ENCODE data around the gene SPTAN1. TPM values are rescaled to one million over a fixed set of nuclear protein-coding genes. Genes with fewer than 3 reads are reported as not detected.

Gene SPTAN1
- total RNA-seq, 4 donors from 2014 or later: 234 to 464 (median 328) TPM

DNA sequence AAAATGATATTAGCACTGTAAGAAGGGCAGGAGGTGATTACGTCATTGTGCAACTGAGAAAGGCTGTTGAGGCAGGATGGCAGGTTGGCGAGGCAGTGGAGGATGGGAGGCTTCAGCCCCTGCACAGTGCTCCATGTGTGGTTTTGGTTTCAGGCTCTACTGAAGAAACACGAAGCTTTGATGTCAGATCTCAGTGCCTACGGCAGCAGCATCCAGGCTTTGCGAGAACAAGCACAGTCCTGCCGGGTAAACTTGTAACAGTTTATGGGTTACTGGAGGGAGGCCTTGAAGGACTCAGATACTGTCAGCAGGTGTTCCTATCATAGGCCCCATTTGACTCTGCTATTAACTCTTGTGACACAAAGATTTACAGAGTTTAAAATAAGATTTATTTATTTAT lies 35.1 kb downstream of the SPTAN1 start:
- in situ Hi-C loops (cut with MboI; ENCODE audit: low pct_ligation_motif_present in 1 of 4, low pct_unique_long_range_greater_than_20kb in 1 of 4, low sequenced_read_pairs in 3 of 4): no loop called here
- TF ChIP-seq POLR2AphosphoS5 (IDR thresholded peaks at IDR 0.05) (no peak), POLR2A (IDR thresholded peaks at IDR 0.05) (no peak), EP300 (IDR thresholded peaks at IDR 0.05; ENCODE audit: low read depth) (no peak)
- TF ChIP-seq, protein P1, sequence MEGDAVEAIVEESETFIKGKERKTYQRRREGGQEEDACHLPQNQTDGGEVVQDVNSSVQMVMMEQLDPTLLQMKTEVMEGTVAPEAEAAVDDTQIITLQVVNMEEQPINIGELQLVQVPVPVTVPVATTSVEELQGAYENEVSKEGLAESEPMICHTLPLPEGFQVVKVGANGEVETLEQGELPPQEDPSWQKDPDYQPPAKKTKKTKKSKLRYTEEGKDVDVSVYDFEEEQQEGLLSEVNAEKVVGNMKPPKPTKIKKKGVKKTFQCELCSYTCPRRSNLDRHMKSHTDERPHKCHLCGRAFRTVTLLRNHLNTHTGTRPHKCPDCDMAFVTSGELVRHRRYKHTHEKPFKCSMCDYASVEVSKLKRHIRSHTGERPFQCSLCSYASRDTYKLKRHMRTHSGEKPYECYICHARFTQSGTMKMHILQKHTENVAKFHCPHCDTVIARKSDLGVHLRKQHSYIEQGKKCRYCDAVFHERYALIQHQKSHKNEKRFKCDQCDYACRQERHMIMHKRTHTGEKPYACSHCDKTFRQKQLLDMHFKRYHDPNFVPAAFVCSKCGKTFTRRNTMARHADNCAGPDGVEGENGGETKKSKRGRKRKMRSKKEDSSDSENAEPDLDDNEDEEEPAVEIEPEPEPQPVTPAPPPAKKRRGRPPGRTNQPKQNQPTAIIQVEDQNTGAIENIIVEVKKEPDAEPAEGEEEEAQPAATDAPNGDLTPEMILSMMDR (IDR thresholded peaks at IDR 0.05): no peak
- intact Hi-C loops (cut with DNase I; ENCODE audit: low total_unique reads): no loop called here
- Histone ChIP-seq H3K36me3 (peaks cover 2 to 78% (median 41%) of the 10 kb centered on the region in 4 donors), H3K9me3 (no peaks in the 10 kb centered on the region), H3K27ac (no peak overlapping the region), H3K27me3 (no peaks in the 10 kb centered on the region), H3K4me3 (no peak overlapping the region), H3K4me1 (no peaks in the 10 kb centered on the region)
- 54% methylated on average over 6 of the region's 6 CpGs; no CpG with 5 or more reads in 1 of the 2 donors for WGBS, 2 donors (ENCODE audit: low coverage in 1 of 2)
- no peak for DNase-seq

DNA sequence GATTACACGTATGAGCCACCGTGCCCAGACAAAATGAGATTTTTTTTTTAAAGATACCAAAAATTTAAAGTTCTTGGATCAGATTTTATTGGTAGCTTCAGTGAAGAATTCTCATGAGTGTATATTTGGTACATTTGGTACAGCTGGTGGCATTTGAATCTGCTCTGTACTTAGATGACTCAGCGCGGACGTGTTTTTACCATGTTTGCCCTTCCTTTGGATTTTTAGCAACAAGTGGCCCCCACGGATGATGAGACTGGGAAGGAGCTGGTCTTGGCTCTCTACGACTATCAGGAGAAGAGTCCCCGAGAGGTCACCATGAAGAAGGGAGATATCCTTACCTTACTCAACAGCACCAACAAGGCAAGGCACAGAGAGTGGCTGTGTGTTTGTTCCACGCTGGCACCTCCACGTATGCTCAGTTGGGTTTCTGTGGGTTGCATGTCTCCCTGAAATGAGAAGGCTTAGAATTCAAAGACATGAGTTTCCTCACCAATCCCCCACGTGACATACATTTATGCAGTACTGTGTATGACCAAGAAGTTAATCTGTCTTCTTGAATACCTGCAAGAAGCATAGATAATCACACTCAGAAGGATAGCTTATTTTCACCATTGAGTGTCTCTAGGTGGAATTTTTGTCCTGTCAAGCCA lies 36.3 kb downstream of the SPTAN1 start:
- intact Hi-C loops (cut with DNase I; ENCODE audit: low total_unique reads) (no loop called here), in situ Hi-C loops (cut with MboI; ENCODE audit: low pct_ligation_motif_present in 1 of 4, low pct_unique_long_range_greater_than_20kb in 1 of 4, low sequenced_read_pairs in 3 of 4) (no loop called here)
- H3K36me3 ChIP-seq: peaks cover 0 to 77% (median 40%) of the 10 kb centered on the region in 4 donors
- H3K9me3 ChIP-seq: no peaks in the 10 kb centered on the region
- H3K27me3 ChIP-seq: no peaks in the 10 kb centered on the region
- 86 to 94% methylated on average over 5 to 11 of the region's 11 CpGs for WGBS, 2 donors (ENCODE audit: low coverage in 1 of 2)
- H3K4me1 ChIP-seq: no peaks in the 10 kb centered on the region
- DNase-seq: no peak
- TF ChIP-seq POLR2A (IDR thresholded peaks at IDR 0.05) (no peak), EP300 (IDR thresholded peaks at IDR 0.05; ENCODE audit: low read depth) (no peak), POLR2AphosphoS5 (IDR thresholded peaks at IDR 0.05) (no peak)
- TF ChIP-seq, protein P1 (IDR thresholded peaks at IDR 0.05): no peak
- H3K27ac ChIP-seq: no peak overlapping the region
- H3K4me3 ChIP-seq: no peak overlapping the region

DNA sequence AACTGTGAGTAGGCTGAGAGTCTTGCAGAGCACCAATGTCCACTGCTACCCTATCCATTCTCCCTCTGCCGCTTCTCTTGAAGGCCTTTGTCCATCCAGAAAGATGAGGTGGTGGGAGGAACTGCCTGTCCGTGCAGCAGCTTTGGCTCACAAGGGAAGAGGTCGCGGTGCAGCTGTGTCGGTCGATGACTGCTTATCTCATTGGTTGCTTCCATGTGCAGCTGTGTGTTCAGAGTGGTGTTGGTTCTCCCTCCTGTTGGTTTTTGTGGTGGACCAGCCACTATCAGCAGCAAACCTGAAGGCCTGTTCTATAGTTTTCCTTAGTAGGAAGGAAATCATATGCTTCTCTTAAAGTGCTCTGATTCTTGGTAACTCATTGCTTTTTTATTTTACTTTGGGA lies 40.7 kb downstream of the SPTAN1 start:
- 86% methylated on average over 6 of the region's 6 CpGs; no CpG with 5 or more reads in 1 of the 2 donors for WGBS, 2 donors (ENCODE audit: low coverage in 1 of 2)
- Histone ChIP-seq H3K4me1 (no peaks in the 10 kb centered on the region), H3K27me3 (no peaks in the 10 kb centered on the region), H3K4me3 (no peak overlapping the region), H3K9me3 (no peaks in the 10 kb centered on the region), H3K27ac (no peak overlapping the region), H3K36me3 (peaks cover 0 to 82% (median 34%) of the 10 kb centered on the region in 4 donors)
- intact Hi-C loops (cut with DNase I; ENCODE audit: low total_unique reads): loop anchor here (10.0 kb wide), 1 partner anchor 372 kb away; no protein-coding TSS in a partner anchor
- in situ Hi-C loops (cut with MboI; ENCODE audit: low pct_ligation_motif_present in 1 of 4, low pct_unique_long_range_greater_than_20kb in 1 of 4, low sequenced_read_pairs in 3 of 4): no loop called here
- DNase-seq: no peak
- TF ChIP-seq EP300 (IDR thresholded peaks at IDR 0.05; ENCODE audit: low read depth) (no peak), POLR2AphosphoS5 (IDR thresholded peaks at IDR 0.05) (no peak), POLR2A (IDR thresholded peaks at IDR 0.05) (no peak)
- TF ChIP-seq, protein P1 (IDR thresholded peaks at IDR 0.05): no peak

DNA sequence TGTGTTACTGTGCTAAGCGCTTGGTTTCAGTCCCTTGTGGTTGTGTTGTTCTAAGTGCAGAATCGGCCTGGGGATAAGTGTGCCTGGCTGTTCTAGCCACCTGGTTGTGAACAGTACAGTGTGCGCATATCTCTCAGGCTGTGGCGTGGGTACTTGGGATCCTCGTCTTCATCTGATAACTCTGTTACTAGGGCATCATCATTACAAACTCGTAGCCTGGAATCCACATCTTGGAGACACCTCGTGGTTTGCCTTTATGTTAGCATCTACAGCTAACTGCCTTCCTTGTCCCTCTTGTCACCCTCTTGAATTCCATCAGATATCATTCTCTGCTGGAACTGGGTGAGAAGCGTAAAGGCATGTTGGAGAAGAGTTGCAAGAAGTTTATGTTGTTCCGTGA lies 41.5 kb downstream of the SPTAN1 start:
- H3K27me3 ChIP-seq: no peaks in the 10 kb centered on the region
- no peak overlapping the region for H3K4me3 ChIP-seq
- intact Hi-C loops (cut with DNase I; ENCODE audit: low total_unique reads): loop anchor here (10.0 kb wide), 1 partner anchor 371 kb away; no protein-coding TSS in a partner anchor
- H3K36me3 ChIP-seq: peaks cover 0 to 83% (median 33%) of the 10 kb centered on the region in 4 donors
- no peaks in the 10 kb centered on the region for H3K9me3 ChIP-seq
- in situ Hi-C loops (cut with MboI; ENCODE audit: low pct_ligation_motif_present in 1 of 4, low pct_unique_long_range_greater_than_20kb in 1 of 4, low sequenced_read_pairs in 3 of 4): no loop called here
- H3K4me1 ChIP-seq: no peaks in the 10 kb centered on the region
- WGBS, 2 donors (ENCODE audit: low coverage in 1 of 2): 84 to 100% methylated on average over 1 to 9 of the region's 9 CpGs
- no peak for DNase-seq
- no peak for TF ChIP-seq EP300 (IDR thresholded peaks at IDR 0.05; ENCODE audit: low read depth)
- TF ChIP-seq POLR2AphosphoS5 (IDR thresholded peaks at IDR 0.05): no peak
- TF ChIP-seq POLR2A (IDR thresholded peaks at IDR 0.05): no peak
- TF ChIP-seq, protein P1 (IDR thresholded peaks at IDR 0.05): no peak
- H3K27ac ChIP-seq: no peak overlapping the region
